Measurements from ENCODE around the gene PIK3AP1. TPM values are rescaled to one million over a fixed set of nuclear protein-coding genes. Genes with fewer than 3 reads are reported as not detected.
"Not testable (repeated sequence)": the region's sequence is repeated elsewhere in the genome, so short reads cannot be mapped to it uniquely, and the experiment has no call there.

The PIK3AP1 gene
- total RNA-seq, 1 donor from 2014 or later: 7.6 TPM

DNA sequence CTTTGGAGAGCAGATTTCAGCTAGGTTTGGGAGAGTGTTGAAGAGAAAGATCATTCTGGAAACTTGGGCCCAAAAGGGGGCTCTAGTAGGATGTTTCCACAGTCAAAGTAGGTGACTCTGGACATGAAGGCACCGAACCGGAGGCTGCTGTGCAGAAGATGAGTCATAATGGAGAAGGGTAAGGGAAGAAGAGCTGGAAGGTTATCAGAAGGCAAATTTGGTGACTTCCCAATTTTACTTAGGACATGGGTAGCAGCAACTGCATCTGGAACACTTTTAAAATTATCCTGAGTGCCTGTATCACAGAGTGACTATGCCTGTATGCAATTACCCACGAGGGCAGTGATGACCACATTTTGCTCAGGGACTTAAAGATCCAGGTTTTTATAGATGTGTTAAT is 38.8 kb downstream of the PIK3AP1 start:
- no peak for DNase-seq (ENCODE audit: missing footprints)
- no peak for ATAC-seq
- intact Hi-C loops (cut with DNase I): no loop called here

DNA sequence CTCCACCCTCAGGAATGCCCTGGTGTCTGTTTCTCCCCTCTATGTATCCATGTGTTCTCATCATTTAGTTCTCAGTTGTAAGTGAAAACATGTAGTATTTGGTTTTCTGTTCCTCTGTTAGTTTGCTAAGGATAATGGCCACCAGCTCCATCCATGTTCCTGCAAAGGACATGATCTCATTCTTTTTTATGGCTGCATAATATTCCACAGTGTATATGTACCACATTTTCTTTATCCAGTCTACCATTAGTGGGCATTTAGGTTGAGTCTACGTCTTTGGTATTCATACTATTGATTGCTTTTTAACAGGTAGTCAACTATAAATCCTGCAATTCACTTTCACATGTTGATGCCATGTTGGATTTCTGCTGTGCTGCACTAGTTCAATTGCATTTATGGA is 39.9 kb downstream of the PIK3AP1 start:
- intact Hi-C loops (cut with DNase I); DNase-seq (ENCODE audit: missing footprints); ATAC-seq: not testable (repeated sequence)

DNA sequence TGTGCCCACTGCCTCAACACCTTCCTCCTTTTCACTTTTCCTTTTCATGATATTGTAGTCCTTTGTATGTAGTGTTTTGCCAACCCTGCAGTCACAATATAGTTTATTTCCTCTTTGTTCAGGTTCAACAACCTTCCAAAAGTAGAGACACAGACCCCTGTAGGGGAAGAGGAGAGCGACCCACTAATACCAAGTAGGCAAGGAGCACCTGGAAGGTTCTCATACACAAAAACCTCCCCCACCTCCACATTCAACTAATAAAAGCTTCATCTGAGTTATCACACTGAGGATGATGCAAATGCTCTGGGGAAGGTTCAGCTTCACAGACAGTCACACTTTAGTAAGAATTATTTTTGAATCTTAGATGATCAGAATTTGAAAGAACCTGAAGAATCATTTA is 41.6 kb downstream of the PIK3AP1 start:
- intact Hi-C loops (cut with DNase I): no loop called here
- DNase-seq (ENCODE audit: missing footprints) (no peak), ATAC-seq (no peak)

DNA sequence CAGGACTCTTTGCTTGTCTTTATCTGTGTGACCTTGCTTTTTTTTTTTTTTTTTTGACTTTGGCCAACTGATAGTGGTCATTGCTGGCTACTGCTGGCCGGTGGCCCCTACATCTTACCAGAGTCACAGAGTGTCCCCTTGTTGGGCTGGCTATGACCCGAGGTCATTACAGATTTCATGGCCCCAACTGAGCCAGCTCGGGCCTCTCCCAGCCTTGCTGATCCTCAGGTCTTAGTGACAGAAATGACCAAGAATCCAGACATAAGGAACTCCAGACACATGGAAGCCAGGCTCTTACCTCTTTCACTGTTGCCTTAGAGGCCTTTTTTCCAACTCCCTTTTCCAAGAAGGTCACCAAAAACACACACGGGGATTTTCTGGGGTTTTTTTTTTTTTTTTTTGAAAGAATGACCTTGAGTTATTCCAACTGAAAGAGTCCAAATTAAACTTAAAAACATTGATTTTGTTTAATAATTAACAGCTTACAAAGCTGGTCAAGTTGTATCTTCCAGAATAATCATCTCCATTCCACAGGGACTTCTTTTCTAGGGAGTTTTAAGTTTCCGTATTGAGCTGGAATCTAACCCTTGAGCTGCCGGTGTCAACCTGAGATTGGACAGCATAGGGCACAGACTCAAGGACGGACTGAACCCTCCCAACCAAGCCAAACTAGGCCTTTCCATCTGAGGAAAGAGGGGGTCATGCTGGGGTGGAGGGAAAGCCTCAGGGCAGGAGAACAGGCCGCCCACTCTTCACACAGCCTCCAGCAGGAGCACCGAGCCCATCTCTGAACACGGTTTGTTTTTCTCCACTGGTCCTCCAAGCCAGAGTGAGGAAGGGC is 43.8 kb downstream of the PIK3AP1 start:
- no peak for DNase-seq (ENCODE audit: missing footprints)
- intact Hi-C loops (cut with DNase I): no loop called here
- no peak for ATAC-seq

DNA sequence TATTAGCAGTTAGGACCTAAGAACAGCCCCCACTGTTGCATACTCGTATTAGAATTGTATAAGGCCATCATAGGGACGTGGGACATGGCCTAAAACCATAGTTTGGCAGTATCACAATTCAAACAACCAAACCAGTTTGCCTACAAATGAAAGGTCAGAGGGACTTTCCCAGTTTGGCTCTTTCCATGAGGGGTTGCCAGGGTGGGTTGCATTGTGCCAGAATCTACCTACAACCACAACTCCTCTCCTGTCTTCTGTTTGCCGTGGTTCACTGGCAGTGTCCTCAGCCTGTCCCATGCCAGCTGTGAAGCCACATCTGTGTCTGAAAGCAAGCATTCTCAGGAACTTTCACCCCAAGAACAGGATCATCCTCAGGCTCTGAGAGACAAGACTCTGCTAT is 44.5 kb downstream of the PIK3AP1 start:
- ATAC-seq (no peak), DNase-seq (ENCODE audit: missing footprints) (no peak)
- intact Hi-C loops (cut with DNase I): no loop called here

DNA sequence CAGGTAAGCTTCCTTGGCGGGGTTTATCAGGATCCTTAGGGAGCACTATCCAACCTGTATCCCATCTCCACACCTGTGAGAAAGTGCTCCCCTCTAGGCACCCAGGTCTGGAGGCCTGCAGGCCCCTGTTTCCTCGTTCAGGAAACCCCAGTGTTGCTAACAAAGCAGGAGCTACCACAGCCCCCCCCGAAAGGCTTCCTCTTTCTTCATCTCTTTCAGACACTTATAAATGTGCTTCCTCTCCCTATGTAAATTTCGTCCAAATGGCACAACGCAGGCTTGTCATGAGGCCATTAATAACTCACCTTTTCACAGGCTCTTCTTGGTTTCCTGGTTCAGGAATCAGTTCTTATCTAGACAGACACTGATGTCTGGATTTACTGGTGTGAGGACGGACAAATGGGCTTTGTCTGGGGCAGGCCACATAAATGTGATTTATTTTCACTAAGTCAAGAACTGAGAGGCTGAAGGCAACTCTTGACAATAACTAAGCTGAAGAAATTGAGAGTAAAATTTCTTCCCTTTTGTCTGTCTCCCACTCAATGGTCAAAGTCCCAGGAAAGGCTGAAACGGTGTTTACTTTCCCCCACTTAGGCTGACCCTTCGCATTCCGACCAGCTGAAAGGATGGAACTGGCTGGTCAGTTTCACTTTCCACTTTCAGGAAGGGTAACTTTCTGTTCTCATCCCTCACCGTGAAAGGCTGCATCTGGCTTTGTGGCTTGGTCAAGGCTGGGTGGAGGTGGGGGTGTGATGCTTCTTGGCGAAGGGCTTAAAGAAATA is 46.8 kb downstream of the PIK3AP1 start:
- intact Hi-C loops (cut with DNase I): no loop called here
- ATAC-seq: peak; percentile 73
- DNase-seq (ENCODE audit: missing footprints): peak; percentile 77

DNA sequence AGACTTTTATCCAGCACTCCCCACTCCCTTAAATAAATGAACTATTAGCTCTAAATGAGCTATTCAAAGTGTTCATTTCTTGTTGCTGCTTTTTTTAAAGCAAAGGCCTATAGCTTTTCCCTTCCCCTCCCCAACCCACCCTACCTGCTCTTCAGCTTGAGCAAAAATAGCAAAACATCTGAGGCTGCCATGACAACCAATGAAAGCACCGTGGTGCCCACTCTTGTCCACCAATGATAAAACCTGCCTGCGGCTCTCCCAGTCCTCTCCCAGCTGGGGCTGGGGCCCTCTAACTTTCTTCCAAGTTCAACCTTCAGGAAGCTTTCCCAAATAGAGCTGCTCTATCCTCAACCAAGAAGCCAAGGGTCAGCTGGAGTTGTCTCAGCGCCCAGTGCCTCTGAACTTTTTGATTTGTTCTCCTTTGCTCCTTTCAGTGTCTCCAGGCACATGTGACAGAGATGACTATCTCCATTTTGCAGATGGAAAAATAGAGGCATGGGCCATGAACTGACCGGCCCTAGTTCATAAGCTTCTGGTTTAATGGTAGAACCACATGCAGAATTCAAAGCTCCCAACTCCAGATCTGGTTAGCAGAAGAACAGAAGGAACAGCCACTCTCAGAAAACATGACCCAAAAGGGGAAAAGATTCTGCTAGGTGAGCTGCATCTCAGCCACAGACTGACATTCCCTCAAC is 47.7 kb downstream of the PIK3AP1 start:
- ATAC-seq: no peak
- intact Hi-C loops (cut with DNase I): no loop called here
- DNase-seq (ENCODE audit: missing footprints): no peak

DNA sequence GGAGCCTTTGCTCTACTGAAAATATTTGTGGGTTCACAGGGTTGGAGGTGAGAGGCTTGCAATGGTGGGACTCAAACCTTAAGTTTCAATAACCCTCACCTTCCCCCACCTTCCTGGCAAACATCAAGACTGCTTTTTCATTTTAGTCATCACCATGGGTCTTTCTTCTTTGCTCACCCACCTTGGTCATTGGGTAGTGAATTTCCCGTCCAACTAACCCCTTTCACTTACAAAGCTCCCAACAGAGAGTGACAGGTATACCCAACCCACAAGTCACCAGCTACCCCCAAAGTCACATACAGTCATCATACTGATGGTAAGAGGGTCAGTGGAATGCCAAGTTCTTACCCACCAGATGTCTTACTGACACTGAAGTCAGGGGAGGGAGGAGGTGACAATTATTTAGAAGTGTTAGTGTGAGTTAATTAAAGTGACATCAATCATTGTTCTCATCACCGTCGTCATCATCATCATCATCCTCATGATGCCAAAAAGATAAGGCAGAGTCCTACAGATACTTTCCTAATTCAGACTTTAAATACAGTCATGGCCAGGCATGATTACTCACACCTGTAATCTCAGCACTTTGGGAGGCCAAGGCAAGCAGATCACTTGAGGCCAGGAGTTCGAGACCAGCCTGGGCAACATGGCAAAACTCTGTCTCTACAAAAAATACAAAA is 49.0 kb downstream of the PIK3AP1 start:
- DNase-seq (ENCODE audit: missing footprints) (no peak), ATAC-seq (no peak)
- intact Hi-C loops (cut with DNase I): no loop called here

DNA sequence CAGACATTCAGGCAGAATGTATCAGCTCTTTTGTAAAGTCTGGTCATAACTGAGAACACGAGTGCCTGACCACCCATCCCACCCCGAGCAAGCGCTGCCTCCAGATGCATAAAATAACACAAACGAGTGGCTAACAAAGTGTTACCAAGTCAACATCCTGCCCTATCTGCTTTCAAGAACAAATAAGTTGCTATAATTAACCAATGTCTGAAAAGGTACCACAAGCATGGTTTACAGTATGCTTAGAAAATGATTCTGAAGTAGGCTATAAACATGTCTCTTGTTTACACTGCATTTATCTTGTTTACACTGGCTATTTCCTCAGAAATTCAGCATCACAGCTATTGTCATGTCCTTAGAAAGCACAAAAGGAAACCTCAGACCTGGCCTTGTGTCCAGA is 49.5 kb downstream of the PIK3AP1 start:
- intact Hi-C loops (cut with DNase I): no loop called here
- ATAC-seq: no peak
- no peak for DNase-seq (ENCODE audit: missing footprints)

DNA sequence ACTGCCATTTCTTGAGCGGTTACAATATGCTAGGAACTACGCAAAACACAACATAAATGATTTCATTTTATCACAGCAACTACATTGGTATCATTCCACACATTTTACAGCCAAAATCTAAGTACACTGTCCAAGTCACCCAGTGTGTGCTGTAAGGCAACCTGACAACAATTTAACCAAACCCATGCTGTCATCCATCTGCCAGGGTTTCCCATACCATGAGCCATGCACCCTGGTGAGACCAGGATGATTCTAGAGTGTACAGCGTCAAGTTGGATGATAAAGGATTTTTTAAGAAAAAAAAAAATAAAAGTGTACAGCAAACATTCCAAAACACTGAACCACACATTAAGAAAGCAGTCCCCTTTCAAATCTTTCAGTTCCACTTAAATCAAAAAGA is 52.9 kb downstream of the PIK3AP1 start:
- ATAC-seq: no peak
- intact Hi-C loops (cut with DNase I): no loop called here
- DNase-seq (ENCODE audit: missing footprints): no peak

DNA sequence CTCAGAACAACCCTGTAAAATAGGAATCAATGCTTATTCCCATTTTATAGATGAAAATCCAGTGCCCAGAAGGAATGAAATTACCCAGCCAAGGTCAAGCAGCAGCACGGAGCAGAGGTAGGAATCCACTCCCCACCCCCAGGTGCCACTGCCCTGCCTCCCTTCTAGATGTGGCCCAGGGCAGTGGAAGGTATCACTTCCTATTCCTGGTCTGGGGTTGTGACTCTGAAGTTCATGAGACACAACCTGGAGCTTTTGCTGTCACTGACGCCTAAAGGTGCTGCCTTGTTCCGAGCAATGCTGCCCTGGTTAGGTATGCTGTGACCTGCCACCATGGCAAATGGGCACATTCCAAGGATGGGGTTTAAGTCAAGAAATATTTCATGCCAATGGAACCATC is 53.6 kb downstream of the PIK3AP1 start:
- ATAC-seq (no peak), DNase-seq (ENCODE audit: missing footprints) (no peak)

DNA sequence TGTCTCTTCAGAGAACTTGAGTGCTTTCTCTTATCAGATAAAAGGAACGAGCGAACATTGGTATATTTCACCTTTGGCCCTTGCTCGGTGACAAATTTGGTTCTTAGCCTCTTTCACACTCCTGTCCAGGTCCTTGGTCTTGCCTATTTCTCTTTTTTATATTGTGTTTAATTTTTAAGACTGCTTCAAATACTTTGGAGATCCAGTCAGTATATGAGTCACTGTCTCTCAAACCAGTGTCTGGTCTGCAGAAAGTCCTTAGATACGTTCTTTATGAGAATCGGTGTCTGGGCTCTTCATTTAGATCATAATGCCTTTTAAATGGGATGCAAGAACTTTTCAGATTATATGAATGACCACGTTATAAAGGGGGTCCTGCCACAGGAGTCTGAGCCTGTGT is 55.0 kb downstream of the PIK3AP1 start:
- intact Hi-C loops (cut with DNase I): no loop called here
- no peak for DNase-seq (ENCODE audit: missing footprints)
- ATAC-seq: no peak

More for the DNA sequence above, 53.6 kb downstream of the PIK3AP1 start:
- intact Hi-C loops (cut with DNase I): no loop called here

DNA sequence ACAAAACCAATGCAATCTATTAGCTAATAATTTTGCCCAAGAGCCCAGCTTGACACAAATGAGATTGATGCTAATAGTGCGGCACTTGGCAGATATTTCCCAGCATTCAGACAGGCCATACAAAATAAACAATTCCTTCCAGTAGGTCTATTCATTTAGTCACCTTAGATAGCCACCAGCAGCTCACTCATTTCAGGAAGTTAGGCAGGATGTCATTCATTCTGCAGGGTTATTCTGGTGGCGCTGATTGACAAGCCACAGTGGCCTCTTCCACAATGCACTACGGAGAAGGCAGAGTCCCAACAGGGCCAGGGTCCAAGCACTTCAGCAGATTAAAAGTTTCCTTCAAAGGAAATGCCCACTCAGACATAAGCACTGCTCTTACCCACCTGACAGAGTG is 55.8 kb downstream of the PIK3AP1 start:
- ATAC-seq: peak; percentile 52
- intact Hi-C loops (cut with DNase I): no loop called here

DNA sequence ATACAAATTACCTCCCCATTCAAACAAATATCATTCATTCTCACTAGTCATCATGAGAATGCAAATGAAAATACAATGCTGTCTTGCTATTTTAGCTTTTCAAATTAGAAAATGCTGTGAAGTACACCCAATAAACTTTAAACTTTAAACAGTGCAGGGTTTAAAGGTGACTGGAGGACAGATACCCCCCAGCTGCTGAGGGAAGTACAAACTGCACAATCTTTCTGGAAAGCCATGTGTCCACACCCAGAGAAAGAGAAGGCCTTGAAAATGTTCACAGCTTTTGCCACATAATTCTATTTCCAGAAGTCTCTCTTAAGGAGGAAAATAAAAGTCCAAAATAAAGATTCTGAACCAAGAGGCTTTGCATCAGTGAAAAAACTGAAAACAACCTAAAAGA is 56.5 kb downstream of the PIK3AP1 start:
- no peak for DNase-seq (ENCODE audit: missing footprints)
- intact Hi-C loops (cut with DNase I): no loop called here
- ATAC-seq: no peak

More for the DNA sequence above, 55.8 kb downstream of the PIK3AP1 start:
- no peak for DNase-seq (ENCODE audit: missing footprints)

DNA sequence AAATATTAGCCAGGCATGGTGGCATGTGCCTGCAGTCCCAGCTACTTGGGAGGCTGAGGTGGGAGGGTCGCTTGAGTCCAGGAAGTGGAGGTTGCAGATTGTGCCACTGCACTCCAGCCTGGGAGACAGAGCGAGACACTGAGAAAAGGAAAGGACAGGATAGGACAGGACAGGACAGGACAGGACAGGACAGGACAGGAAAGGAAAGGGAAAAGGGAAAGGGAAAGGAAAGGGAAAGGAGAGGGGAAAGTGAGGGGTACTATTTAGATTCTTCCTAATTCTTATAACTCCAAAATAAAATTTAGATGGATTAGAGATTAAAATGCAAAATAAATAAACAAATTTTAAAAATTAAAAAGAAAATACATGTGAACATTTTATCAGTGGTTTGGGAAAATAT is 58.7 kb downstream of the PIK3AP1 start:
- intact Hi-C loops (cut with DNase I): loop anchor here (2.0 kb wide), 1 partner anchor 59 kb away; the partner anchor contains the start of gene PIK3AP1
- DNase-seq (ENCODE audit: missing footprints): no peak
- ATAC-seq: no peak

DNA sequence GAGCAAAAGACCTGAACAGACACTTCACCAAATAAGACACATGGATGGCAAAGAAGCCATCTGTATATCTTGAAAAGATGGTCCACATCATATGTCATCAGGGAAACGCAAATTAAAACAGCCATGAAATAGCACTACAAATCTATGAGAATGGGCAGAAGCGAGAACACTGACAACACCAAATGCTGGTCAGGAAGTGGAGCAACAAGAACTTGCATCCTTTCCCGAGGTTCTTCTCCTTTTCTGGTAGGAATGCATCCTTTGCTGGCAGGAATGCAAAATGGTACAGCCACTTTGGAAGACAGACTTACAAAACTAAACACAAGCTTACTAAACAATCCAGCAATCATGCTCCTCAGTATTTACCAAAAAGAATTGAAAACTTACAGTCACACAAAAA is 60.0 kb downstream of the PIK3AP1 start:
- intact Hi-C loops (cut with DNase I): loop anchor here (2.0 kb wide), 1 partner anchor 61 kb away; the partner anchor contains the start of gene PIK3AP1
- no peak for ATAC-seq
- no peak for DNase-seq (ENCODE audit: missing footprints)

DNA sequence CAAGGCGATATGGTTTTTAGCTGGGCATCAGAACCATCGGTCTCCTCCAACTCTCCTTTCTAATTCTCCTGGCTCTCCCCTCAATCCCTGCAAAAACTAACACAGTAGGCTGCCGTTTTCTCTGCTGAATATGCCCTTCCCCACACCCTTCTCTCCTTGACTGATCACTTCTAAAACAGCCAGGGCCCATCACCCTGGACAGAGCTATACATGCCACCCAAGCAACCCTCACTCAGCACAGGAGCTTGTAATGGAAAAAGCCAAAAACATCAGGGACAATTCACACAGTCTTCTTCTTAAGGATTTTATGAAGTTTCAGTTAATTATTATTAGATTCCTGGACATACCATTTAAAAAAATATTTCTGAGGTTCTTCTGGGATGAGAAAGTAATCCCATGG is 61.5 kb downstream of the PIK3AP1 start:
- intact Hi-C loops (cut with DNase I): no loop called here

DNA sequence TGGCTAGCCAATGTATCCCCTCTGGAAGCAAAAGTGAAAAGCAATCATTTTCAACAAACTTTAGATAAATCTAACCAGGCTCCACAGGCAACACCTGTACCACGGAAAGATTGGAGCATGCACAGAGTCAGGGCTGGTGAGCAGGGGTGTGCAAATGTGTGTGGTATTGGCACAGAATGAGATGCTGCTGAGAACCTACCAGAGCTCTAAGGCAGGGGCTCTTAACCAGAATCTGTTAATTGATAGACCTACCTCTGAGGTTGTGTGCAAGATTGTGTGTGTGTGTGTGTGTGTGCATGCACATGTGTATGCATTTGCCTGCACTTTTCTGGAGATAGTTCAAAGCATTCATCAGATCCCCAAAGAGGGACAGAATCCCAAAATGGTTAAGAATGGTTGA is 62.9 kb downstream of the PIK3AP1 start:
- no peak for ATAC-seq
- intact Hi-C loops (cut with DNase I): no loop called here
- no peak for DNase-seq (ENCODE audit: missing footprints)

More for the DNA sequence above, 61.5 kb downstream of the PIK3AP1 start:
- DNase-seq (ENCODE audit: missing footprints) (no peak), ATAC-seq (no peak)

DNA sequence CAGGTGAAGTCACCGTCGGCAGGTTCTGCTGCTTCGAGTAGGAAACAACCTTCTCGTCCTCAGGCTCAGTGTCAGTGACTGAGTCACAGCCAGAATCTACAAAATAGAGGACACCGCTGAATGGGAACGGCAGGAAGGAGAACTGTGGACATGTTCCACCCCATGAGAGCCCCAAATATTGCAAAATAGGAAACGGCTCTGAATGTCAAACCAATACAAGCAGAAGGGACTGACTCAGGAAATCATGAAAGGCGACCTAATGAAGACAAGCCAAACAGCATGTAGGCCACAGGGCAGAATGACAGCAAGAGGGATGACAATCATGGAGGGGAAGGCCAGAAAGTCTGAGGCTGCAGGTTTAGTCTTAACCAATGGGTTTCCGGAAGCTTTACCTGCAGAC is 63.5 kb downstream of the PIK3AP1 start:
- intact Hi-C loops (cut with DNase I): no loop called here
- DNase-seq (ENCODE audit: missing footprints): no peak
- peak; percentile 39 for ATAC-seq

All from Right ventricle myocardium inferior (tissue), 1 donor.